Measurements from ENCODE around the gene SESN1. TPM values are rescaled to one million over a fixed set of nuclear protein-coding genes. Genes with fewer than 3 reads are reported as not detected.
"Not testable (repeated sequence)": the region's sequence is repeated elsewhere in the genome, so short reads cannot be mapped to it uniquely, and the experiment has no call there.

SESN1 gene
- 3.7 TPM for polyA plus RNA-seq (2012; ENCODE audit: low read depth, missing spikeins)

DNA sequence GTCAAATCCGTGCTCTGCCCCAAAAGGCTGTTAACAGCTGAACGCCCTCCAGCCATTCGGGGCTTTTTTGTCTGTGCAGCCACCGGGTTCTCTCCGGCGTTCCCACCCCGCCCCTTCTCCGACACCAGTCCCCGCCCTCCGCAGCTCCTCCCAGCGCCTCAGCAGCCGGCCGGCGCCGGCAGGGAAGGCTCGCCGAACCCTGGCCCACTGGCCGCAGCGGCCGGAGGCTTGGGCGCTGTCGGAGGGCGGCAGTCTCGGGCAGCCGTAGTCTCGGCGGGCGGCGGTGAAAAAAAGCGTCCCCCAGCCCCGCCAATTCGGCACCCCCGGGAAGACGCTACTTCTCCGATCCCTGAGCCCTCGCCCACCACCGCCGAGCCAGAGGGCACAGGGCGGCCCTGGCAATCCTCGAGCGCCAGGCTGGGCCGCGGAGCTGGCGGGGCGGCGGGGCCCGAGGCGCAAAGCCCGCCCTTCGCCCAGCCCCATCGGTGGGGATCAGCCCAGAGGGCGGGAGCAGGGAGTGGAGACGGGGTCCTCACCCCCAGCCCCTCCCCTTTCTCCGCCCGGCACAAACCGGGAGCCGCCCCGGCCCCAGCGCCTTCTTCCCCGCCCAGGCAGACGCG, at the start of gene SESN1:
TSS of gene SESN1 (minus strand) at position 431 of the 620 bp plus-strand sequence. CDS start 773 bp downstream, outside the sequence.
- FAIRE-seq, result peak; percentile 83

DNA sequence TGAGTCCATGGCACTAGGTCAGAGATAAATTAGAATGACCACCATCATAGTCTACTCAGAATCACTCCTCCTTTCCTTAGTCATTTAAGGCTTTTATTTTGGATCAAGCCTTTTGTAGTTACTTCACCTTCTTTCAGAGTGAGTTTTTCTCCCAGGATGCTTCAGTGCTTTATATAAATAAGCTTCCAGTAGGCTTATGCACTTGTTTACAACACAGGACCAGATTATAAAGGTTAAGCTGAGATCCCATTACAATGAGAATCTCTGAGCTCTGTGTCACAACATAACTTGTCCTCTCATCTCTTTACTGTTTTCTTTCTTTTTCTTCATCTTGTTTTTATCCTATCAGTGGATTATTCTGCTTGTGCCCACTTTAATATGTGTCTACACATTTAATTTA, 48.5 kb upstream of the SESN1 start:
- TF ChIP-seq POU2F2 (IDR thresholded peaks at IDR 0.05; ENCODE audit: low read depth, low read length) (no peak), TAF1 (IDR thresholded peaks at IDR 0.05; ENCODE audit: low read depth, low read length) (no peak), POLR2AphosphoS5 (IDR thresholded peaks at IDR 0.05; ENCODE audit: low read depth, low read length) (no peak), SPI1 (IDR thresholded peaks at IDR 0.05; ENCODE audit: low read depth, low read length) (no peak), POLR2A (IDR thresholded peaks at IDR 0.05; ENCODE audit: low read depth, low read length) (no peak), PAX5 (IDR thresholded peaks at IDR 0.05; ENCODE audit: insufficient read depth, low read length, severe bottlenecking) (no peak)
- DNase-seq (ENCODE audit: insufficient read length, low spot score), result no peak
- no peak for FAIRE-seq

More for the DNA sequence above, at the start of gene SESN1:
- TF ChIP-seq TAF1 (IDR thresholded peaks at IDR 0.05; ENCODE audit: low read depth, low read length), result no peak
- no peak for TF ChIP-seq POLR2AphosphoS5 (IDR thresholded peaks at IDR 0.05; ENCODE audit: low read depth, low read length)
- peak; percentile 39; the same call in 1 of the 2 replicates for TF ChIP-seq POLR2A (IDR thresholded peaks at IDR 0.05; ENCODE audit: low read depth, low read length)
- DNase-seq (ENCODE audit: insufficient read length, low spot score), result peak; percentile 75

DNA sequence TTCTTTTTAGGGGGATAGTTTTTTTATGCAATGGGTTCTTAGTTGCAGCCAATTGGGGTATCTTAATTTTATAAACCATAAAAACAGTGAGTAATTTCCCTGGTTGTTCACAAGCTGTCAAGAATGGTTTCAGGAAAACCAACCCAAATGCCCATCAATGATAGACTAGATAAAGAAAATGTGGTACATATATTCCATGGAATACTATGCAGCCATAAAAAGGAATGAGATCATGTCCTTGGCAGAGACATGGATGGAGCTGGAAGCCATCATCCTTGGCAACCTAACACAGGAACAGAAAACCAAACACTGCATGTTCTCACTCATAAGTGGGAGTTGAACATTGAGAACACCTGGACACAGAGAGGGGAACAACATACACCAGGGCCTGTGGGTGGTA, 47.4 kb upstream of the SESN1 start:
- not testable (repeated sequence) for FAIRE-seq; DNase-seq (ENCODE audit: insufficient read length, low spot score)

DNA sequence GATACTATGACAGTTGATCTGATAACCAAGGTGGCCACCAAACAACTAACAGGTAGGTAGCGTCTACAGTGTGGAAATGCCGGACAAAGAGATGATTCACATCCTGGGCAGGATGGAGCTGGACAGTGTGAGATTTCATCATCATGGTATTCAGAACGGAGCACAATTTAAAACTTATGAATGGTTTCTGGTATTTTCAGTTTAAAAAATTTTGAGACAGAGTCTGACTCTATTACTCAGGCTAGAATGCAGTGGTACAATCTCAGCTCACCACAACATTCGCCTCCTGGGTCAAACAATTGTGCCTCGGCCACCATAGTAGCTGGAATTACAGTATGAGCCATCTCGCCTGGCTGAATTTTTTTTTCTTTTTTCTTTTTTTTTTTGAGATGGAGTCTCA, 44.5 kb upstream of the SESN1 start:
- FAIRE-seq, result no peak
- TF ChIP-seq PAX5 (IDR thresholded peaks at IDR 0.05; ENCODE audit: insufficient read depth, low read length, severe bottlenecking), result no peak
- no peak for TF ChIP-seq POLR2A (IDR thresholded peaks at IDR 0.05; ENCODE audit: low read depth, low read length)
- TF ChIP-seq TAF1 (IDR thresholded peaks at IDR 0.05; ENCODE audit: low read depth, low read length), result no peak
- no peak for TF ChIP-seq POU2F2 (IDR thresholded peaks at IDR 0.05; ENCODE audit: low read depth, low read length)
- TF ChIP-seq SPI1 (IDR thresholded peaks at IDR 0.05; ENCODE audit: low read depth, low read length), result no peak
- no peak for TF ChIP-seq POLR2AphosphoS5 (IDR thresholded peaks at IDR 0.05; ENCODE audit: low read depth, low read length)
- DNase-seq (ENCODE audit: insufficient read length, low spot score), result no peak

DNA sequence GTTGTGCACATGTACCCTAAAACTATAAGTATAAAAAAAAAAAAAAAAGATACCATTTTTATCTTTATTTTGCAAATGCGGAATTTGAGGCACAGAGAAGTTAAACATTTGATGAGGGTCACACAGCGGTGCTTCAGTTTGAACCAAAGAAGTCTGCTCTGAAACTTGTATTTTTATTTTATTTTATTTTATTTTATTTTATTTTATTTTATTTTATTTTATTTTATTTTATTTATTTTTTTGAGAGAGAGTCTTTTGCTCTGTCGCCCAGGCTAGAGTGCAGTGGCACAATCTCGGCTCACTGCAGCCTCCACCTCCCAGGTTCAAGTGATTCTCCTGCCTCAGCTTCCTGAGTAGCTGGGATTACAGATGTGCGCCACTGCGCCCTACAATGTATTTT, 41.9 kb upstream of the SESN1 start:
- DNase-seq (ENCODE audit: insufficient read length, low spot score); FAIRE-seq: not testable (repeated sequence)

DNA sequence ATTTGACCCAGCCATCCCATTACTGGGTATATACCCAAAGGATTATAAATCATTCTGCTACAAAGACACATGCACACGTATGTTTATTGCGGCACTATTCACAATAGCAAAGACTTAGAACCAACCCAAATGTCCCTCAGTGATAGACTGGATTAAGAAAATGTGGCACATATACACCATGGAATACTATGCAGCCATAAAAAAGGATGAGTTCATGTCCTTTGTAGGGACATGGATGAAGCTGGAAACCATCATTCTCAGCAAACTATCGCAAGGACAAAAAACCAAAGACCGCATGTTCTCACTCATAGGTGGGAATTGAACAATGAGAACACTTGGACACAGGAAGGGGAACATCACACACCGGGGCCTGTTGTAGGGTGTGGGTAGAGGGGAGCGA, 41.4 kb upstream of the SESN1 start:
- DNase-seq (ENCODE audit: insufficient read length, low spot score); FAIRE-seq: not testable (repeated sequence)

DNA sequence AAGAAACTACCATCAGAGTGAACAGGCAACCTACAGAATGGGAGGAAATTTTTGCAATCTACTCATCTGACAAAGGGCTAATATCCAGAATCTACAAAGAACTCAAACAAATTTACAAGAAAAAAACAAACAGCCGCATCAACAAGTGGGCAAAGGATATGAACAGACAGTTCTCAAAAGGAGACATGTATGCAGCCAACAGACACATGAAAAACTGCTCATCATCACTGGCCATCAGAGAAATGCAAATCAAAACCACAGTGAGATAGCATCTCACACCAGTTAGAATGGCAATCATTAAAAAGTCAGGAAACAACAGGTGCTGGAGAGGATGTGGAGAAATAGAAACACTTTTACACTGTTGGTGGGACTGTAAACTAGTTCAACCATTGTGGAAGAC, 41.0 kb upstream of the SESN1 start:
- DNase-seq (ENCODE audit: insufficient read length, low spot score); FAIRE-seq: not testable (repeated sequence)

DNA sequence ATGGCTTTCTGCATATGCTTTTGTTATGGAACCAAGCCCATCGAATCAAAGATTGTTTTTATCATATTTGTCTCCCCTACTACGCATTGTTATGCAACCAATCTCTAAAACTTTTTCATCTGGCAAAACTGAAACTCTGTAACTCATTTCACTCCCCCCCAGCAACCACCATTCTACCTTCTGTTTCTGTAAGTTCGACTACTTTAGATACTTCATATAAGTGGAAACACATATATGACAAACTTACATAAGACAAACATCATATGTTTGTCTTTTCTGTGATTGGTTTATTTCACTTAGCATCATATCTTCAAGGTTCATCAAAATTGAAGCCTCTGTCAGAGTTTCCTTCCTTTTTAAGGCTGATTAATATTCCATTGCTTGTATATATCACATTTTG, 35.4 kb upstream of the SESN1 start:
- FAIRE-seq (peak; percentile 23), DNase-seq (ENCODE audit: insufficient read length, low spot score) (no peak)
- no peak for TF ChIP-seq POU2F2 (IDR thresholded peaks at IDR 0.05; ENCODE audit: low read depth, low read length)
- TF ChIP-seq POLR2AphosphoS5 (IDR thresholded peaks at IDR 0.05; ENCODE audit: low read depth, low read length), result no peak
- TF ChIP-seq SPI1 (IDR thresholded peaks at IDR 0.05; ENCODE audit: low read depth, low read length), result no peak
- TF ChIP-seq PAX5 (IDR thresholded peaks at IDR 0.05; ENCODE audit: insufficient read depth, low read length, severe bottlenecking), result no peak
- no peak for TF ChIP-seq TAF1 (IDR thresholded peaks at IDR 0.05; ENCODE audit: low read depth, low read length)
- TF ChIP-seq POLR2A (IDR thresholded peaks at IDR 0.05; ENCODE audit: low read depth, low read length), result no peak

DNA sequence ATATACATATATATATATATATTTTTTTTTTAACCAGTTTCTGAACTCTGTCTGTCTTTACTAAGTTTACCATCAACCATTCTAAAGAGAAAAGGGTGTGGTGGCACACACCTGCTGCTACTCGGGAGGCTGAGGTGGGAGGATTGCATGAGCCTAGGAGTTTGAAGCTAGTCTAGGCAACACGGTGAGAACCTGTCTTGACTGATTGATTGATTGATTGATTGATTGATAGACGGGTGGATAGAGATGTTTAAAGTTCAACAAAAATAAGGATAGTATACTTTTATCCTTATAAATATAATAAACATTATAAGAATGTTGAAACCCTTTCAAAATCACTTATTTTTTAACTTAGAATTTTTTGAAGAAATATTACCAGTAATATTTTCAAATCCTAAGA, 30.9 kb upstream of the SESN1 start:
- no peak for TF ChIP-seq SPI1 (IDR thresholded peaks at IDR 0.05; ENCODE audit: low read depth, low read length)
- TF ChIP-seq POLR2AphosphoS5 (IDR thresholded peaks at IDR 0.05; ENCODE audit: low read depth, low read length), result no peak
- no peak for TF ChIP-seq POLR2A (IDR thresholded peaks at IDR 0.05; ENCODE audit: low read depth, low read length)
- TF ChIP-seq PAX5 (IDR thresholded peaks at IDR 0.05; ENCODE audit: insufficient read depth, low read length, severe bottlenecking), result no peak
- no peak for TF ChIP-seq POU2F2 (IDR thresholded peaks at IDR 0.05; ENCODE audit: low read depth, low read length)
- no peak for TF ChIP-seq TAF1 (IDR thresholded peaks at IDR 0.05; ENCODE audit: low read depth, low read length)
- DNase-seq (ENCODE audit: insufficient read length, low spot score), result no peak
- FAIRE-seq, result no peak

DNA sequence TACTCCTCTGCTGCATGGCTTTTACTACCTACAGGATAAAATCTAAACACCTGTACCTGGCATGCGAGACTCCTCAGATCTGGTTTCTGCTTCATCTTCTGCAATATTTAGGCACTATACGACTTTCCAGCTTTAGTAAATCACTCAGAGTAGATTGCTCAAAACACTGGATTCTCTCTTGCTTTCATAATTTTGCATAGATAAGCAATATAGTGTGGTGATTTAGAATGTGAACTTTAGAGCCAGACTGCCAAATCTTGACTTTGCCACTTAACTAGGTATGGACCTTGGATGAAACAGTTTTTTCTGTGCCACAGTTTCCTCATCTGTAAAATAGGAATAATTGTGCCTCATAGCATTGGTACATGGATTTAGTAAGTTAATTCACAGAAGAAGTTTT, 29.6 kb upstream of the SESN1 start:
- FAIRE-seq, result no peak
- DNase-seq (ENCODE audit: insufficient read length, low spot score), result no peak
- TF ChIP-seq POLR2A (IDR thresholded peaks at IDR 0.05; ENCODE audit: low read depth, low read length) (no peak), SPI1 (IDR thresholded peaks at IDR 0.05; ENCODE audit: low read depth, low read length) (no peak), TAF1 (IDR thresholded peaks at IDR 0.05; ENCODE audit: low read depth, low read length) (no peak), POLR2AphosphoS5 (IDR thresholded peaks at IDR 0.05; ENCODE audit: low read depth, low read length) (no peak), POU2F2 (IDR thresholded peaks at IDR 0.05; ENCODE audit: low read depth, low read length) (no peak), PAX5 (IDR thresholded peaks at IDR 0.05; ENCODE audit: insufficient read depth, low read length, severe bottlenecking) (no peak)

DNA sequence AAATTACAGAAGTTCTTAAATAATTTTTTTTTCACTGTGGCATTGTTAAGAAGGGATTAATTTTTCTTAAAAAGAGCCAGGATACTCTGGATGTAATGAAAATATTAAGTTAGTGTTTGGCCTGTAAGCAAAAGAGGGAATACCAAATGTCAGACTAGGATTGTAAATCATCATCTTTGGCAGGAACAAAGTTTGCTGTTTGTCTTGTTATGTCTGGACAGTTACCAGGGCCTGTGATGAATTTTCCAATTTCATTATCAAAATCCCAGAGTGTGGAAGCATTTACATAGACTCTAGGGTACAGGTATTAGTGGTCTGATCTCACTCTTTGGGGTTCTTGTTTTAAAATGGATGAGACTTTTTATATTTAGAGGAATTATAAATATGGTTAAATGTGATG, 26.8 kb upstream of the SESN1 start:
- TF ChIP-seq TAF1 (IDR thresholded peaks at IDR 0.05; ENCODE audit: low read depth, low read length) (no peak), PAX5 (IDR thresholded peaks at IDR 0.05; ENCODE audit: insufficient read depth, low read length, severe bottlenecking) (no peak), POLR2AphosphoS5 (IDR thresholded peaks at IDR 0.05; ENCODE audit: low read depth, low read length) (no peak), POLR2A (IDR thresholded peaks at IDR 0.05; ENCODE audit: low read depth, low read length) (no peak), SPI1 (IDR thresholded peaks at IDR 0.05; ENCODE audit: low read depth, low read length) (no peak), POU2F2 (IDR thresholded peaks at IDR 0.05; ENCODE audit: low read depth, low read length) (no peak)
- no peak for FAIRE-seq
- DNase-seq (ENCODE audit: insufficient read length, low spot score), result no peak

Measured in GM12891 (cell line).